GM18508 (cell line): ENCODE measurements around the gene STAP2.

Experiments
- ATAC-seq: cut with Tn5 transposase; IDR thresholded peaks from one replicate; pipeline ENCODE4 v1.9.1; 2021; ENCODE audit warnings: moderate number of reproducible peaks; ENCODE audit not compliant: insufficient read depth, unreplicated experiment

The STAP2 gene

GRCh38 chr19:4371247-4372164 lies 32.9 kb upstream of the STAP2 start:
- no peak for ATAC-seq

DNA sequence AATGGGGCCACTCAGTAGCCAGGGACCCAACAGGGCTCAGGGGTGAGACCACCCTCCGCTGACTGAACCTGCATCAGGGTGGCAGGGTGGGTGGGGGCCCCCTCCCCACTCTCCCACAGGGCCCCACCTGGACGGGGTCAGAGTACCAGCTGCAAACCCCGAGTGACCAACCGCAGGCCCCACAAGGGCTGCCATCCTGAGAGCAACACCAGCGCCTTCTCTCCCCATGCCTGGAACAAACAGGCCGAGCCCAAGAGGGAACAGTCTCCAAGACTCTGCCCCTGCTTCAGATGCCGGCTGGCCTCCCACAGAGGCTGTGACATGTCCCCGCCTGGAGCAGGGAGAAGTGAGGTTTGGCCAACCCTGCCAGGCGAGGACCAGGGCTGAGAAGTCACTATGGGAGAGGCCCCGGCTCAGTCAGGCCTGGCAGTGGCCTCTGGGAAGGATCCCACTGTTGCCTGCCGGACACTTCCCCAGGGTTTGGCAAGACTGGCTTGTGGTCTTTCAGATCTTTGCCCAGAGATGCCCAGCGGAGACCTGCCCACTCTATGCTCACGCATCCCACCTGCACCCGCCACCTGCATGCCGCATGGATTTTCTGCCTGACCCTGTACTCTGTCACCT lies 31.9 kb upstream of the STAP2 start:
- no peak for ATAC-seq

DNA sequence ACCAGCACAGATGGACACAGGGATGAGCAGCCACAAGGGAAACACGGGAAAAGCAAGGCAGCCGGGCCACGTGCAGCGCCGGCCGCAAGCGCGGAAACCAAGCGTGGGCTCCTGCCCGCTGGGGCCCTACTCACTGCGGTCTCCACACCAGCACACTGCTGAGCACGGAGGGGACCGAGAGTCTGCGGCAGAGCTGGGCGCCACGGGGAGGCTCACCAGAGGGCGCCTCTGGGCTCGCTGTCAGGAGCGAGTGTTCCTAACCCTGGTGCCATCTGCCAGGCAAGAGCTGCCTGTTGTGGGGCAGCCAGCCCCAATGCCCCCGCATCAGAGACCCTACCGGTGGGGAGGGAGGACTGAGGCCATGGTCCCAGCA lies 31.2 kb upstream of the STAP2 start:
- ATAC-seq, result no peak

GRCh38 chr19:4369109-4369887 lies 30.7 kb upstream of the STAP2 start:
- peak; percentile 44 for ATAC-seq

DNA sequence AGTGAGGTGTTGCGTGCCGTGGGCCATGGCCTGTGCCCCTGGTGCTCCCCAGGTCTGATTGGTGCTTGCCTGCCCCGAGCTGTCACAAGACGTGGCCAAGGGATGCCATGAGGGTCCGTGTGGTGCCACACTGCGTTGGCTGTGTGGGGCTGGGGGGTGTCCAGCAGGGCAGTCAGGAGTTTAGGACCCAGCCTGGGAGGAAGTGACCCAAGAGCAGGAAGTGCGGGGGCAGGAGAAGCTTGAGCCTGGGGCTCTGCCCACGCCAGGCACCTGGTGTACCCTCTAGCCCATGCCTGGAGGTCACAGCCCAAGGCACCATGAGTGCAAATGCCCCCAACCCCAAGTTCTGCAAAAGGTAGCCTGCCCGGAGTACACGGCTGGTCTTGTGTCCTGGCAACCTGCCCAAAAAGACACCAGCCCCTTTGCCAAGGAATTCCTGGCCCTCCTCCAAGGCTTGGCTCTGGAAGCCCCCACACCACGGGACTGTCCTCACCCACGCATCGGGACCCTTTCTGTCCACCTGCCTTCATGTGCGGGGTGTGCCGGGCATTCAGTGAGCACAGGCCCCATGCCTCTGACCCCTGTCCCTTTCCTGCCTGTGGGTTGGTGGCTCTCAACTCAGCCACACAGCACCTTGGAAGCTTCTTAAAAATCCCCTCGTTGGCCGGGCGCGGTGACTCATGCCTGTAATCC lies 29.6 kb upstream of the STAP2 start:
- no peak for ATAC-seq

- no peak for ATAC-seq
Observed at GRCh38 chr19:4367781-4368127, 29.1 kb upstream of the STAP2 start.

- no peak for ATAC-seq
Observed at GRCh38 chr19:4367336-4367723, 28.7 kb upstream of the STAP2 start.

GRCh38 chr19:4366666-4367335 lies 28.2 kb upstream of the STAP2 start:
- no peak for ATAC-seq

DNA sequence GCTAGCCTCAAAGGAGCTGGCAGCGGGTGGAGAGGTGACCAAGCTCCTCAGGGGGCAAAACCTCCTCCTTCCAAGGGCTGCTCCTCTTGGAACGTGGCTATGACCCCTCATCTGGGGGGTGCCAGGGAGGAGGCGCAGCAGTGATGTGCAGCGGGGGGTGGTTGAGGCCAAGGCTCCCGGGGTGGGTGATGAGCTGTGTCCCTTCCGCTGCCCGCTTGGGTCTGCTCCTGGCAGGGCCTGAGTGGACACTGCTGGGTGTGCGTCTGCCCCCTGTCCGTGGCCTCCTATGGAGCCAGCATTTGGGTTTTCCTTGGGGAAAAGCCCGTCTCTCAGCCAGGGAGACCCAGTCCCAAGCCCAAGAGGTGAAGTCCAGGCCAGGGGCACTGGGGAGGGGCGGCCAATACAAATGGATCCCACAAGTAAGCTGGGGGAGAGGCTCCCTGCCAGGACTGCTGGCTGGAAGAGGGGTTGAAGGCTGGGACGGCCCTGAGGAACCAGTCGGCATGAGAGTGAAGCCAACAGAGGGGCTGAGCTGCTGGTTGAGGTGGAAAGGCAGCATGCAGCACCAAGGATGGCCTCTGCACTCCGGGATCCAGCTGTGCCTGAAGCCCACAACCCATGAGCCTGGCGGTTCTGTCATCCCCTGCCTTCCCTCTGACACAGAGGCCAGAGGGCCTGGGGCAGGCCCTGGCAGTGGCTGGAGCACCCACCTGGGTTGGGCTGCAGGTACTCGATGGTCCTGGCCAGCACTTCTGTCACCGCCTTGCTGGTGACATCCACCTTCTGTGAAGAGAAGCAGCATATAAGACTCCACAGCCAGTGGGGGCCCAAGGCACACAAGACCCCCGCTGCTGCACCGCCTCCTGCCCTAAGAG lies 27.4 kb upstream of the STAP2 start:
- no peak for ATAC-seq

- no peak for ATAC-seq
Observed at GRCh38 chr19:4365341-4365740, 26.7 kb upstream of the STAP2 start.

- no peak for ATAC-seq
Observed at GRCh38 chr19:4363571-4364304, 25.1 kb upstream of the STAP2 start.

- ATAC-seq, result no peak
Observed at GRCh38 chr19:4362831-4363545, 24.4 kb upstream of the STAP2 start.

DNA sequence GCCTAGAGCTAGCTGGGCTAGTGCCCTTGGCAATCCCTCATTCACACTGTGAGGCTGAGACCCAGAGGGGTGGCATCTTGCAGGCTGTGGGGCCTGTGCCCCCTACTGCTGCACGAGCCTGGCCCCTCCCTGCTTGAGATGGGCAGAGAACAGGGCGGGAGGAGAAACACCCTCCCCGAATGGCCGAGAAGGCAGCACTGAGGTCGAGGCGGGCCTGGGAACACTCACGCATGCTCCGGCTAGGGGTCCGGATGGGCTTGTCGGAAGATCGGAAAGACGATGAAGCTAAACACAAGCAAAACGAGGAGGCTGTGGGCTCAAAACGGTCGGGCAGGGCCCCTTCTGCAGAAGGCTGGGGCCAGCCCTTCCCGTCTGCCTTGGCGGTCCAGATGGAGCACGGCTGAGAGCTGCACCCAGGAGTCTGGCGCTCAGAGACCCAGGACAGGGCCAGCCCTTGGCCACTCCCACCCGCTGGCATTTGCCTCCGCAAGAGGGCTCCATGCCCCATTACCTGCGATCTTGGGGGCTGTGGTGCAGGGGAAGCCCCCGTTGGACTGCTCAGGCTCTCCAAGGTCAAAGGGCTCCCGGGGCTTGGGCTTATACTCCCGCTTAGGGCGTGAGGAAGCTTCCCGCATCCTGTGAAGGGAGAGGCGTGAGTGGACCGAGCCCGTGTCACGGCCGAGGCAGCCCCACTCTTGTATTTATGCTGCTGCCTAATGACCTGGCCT lies 23.6 kb upstream of the STAP2 start:
- no peak for ATAC-seq

DNA sequence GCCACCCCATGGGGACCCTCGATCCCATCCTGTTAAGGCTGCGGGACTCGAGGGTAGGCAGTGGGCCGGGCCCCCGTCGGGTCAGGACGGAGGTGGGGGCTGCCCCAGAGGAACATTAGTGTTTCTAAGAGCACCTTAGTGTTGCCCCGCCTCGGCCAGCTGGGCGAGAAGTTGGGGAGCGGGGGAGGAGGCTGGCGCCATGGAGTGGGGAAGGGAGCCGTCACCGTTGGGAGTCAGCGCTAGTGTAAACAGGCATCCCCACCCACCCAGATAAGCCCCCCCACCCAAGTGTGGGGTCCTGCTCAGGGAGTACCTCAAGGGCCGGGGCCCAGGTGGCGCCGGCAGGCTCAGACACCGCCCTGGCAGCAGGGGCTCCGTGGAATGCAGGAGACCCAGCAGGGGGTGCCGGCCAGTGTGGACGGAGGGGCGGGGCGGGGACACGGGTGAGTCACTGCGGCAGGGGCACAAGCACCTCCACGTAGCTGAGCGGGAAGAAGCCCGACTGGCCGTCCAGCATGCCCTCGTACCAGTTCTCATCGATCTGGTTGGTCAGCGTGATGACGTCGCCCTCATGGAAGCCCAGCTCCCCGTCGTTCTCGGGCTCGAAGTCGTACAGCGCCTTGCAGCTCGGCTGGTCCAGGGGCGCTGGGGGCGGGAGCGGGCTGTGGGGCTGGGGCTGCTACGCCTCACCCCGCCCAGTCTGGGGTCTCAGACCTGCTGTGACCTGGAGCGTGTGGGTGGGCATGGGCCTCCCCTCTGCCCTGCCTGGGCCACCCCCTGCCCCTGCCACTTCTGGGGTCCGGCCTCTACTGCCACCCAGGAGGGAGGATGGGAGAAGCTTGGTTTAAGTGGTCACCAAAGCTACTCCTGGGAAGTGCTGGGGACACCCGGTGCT lies 22.8 kb upstream of the STAP2 start:
- no peak for ATAC-seq

GRCh38 chr19:4360641-4361151 lies 22.1 kb upstream of the STAP2 start:
- ATAC-seq, result no peak

- ATAC-seq, result no peak
Observed at GRCh38 chr19:4360081-4360569, 21.5 kb upstream of the STAP2 start.
